Measurements from ENCODE around the gene TMEM86A. TPM values are rescaled to one million over a fixed set of nuclear protein-coding genes. Genes with fewer than 3 reads are reported as not detected.

TMEM86A gene
- total and polyA plus RNA-seq, 2 experiments from 2014 or later = 1.7 to 5.2 TPM

DNA sequence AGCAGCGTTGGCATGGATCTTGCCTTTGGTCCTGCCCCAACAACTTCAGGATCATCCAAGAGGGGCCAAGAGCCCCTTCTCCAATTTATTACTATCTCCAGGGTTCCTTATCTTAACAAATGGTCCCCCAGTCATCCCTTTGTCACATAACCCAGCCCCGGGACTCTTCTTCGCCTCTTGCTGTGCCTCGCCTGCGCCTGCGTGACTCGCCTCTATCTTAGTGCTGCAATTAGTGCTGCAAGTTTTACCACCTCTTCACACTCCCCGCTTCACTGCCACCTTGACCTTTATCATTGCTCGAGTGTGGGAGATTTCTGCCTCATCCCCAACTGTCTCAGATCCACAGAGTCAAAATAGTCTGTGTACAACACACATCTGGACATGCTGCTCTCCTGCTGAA, 31.4 kb downstream of the TMEM86A start:
- no peak overlapping the region for H3K4me3 ChIP-seq
- no peaks in the 10 kb centered on the region for H4K20me1 ChIP-seq (ENCODE audit: insufficient read depth, poor library complexity, severe bottlenecking)
- no peaks in the 10 kb centered on the region for H3K9me3 ChIP-seq (ENCODE audit: low read depth)
- no peak for DNase-seq (ENCODE audit: low spot score)
- no peak overlapping the region for H2AFZ ChIP-seq
- no peaks in the 10 kb centered on the region for H3K27me3 ChIP-seq
- no peak overlapping the region for H3K4me2 ChIP-seq
- no peaks in the 10 kb centered on the region for H3K9me2 ChIP-seq (replicated peaks; ENCODE audit: insufficient read depth)
- no peaks in the 10 kb centered on the region for H3K79me2 ChIP-seq
- no peaks in the 10 kb centered on the region for H3K36me3 ChIP-seq (replicated peaks; ENCODE audit: insufficient read depth, low read depth)
- 93% methylated on average over 9 of the region's 9 CpGs for WGBS (ENCODE audit: low lambda C conversion rate, missing lambda C conversion rate)
- no peaks in the 10 kb centered on the region for H3K4me1 ChIP-seq (ENCODE audit: insufficient read depth)
- TF ChIP-seq, protein P1, sequence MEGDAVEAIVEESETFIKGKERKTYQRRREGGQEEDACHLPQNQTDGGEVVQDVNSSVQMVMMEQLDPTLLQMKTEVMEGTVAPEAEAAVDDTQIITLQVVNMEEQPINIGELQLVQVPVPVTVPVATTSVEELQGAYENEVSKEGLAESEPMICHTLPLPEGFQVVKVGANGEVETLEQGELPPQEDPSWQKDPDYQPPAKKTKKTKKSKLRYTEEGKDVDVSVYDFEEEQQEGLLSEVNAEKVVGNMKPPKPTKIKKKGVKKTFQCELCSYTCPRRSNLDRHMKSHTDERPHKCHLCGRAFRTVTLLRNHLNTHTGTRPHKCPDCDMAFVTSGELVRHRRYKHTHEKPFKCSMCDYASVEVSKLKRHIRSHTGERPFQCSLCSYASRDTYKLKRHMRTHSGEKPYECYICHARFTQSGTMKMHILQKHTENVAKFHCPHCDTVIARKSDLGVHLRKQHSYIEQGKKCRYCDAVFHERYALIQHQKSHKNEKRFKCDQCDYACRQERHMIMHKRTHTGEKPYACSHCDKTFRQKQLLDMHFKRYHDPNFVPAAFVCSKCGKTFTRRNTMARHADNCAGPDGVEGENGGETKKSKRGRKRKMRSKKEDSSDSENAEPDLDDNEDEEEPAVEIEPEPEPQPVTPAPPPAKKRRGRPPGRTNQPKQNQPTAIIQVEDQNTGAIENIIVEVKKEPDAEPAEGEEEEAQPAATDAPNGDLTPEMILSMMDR (IDR thresholded peaks at IDR 0.05; ENCODE audit: poor library complexity) = no peak
- TF ChIP-seq EZH2phosphoT487 (IDR thresholded peaks at IDR 0.05; ENCODE audit: low read depth, severe bottlenecking, unreplicated experiment) (no peak), EZH2 (IDR thresholded peaks at IDR 0.05; ENCODE audit: borderline replicate concordance) (no peak)
- H3K27ac ChIP-seq = no peak overlapping the region

DNA sequence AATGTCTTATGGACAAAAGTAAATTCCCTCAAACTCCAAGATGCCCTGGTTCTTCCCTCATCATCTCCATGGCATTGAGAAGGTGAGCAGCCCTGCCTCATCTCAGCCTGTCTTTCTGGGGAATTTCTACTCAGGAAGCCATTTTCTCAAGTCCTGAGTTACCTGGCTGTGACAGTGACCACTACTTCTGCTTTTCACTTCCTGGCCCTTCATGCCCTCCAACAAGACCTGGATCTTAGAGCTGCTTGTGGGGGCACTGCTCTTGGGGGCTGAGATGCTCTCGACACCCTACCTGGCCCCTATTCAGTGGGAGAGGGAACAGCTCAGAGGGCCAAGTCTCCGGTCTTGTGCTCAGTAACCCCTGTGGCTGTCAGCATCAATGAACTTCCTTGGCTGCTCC, 32.9 kb downstream of the TMEM86A start:
- TF ChIP-seq, protein P1 (IDR thresholded peaks at IDR 0.05; ENCODE audit: poor library complexity) = no peak
- TF ChIP-seq EZH2 (IDR thresholded peaks at IDR 0.05; ENCODE audit: borderline replicate concordance) (no peak), EZH2phosphoT487 (IDR thresholded peaks at IDR 0.05; ENCODE audit: low read depth, severe bottlenecking, unreplicated experiment) (no peak)

DNA sequence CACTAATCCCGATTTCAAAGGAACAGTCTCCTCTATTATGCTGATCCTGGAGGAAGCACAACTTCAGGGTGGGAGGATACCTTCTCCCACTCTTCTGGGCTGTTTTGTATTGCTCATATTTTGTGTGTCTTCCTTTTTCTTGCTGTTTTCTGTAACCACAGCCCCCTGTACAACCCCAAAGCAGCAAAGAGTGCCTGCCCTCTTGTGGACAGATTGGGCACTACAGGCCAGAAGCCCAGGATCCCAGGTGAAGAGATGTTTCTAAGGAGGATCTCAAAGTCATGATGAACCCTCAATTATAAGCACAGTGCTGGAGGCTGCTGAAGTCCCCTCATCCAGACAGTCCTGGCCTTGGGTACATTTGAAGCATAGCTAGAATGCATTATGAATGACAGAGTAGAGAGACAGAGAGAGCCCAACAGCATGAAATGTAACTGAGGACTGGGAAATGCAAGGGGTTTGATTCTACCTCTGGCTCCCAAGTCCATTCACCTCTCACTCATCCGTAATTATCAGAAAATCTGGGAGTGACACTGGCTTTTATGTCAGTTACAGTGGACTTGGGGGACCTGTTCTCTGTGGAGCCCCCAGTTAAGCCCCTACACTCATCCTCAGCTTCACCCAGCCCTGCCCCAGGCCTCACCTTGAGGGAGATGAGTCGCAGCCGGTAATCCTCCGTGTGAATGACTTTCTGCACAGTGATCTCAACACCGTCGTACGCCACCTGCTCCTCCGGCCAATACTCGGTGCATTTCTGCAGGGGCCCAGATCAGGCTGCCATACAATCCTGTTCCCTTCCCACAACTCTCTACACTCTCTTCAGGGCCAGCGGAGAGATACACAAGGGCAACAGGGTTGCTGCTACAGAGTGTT, 33.6 kb downstream of the TMEM86A start:
- DNase-seq (ENCODE audit: low spot score) = peak; percentile 54
- H2AFZ ChIP-seq = no peak overlapping the region
- WGBS (ENCODE audit: low lambda C conversion rate, missing lambda C conversion rate) = 72% methylated on average over 11 of the region's 11 CpGs

More for the DNA sequence above, 32.9 kb downstream of the TMEM86A start:
- H3K27me3 ChIP-seq = no peaks in the 10 kb centered on the region
- H3K4me1 ChIP-seq (ENCODE audit: insufficient read depth) = no peaks in the 10 kb centered on the region
- no peak overlapping the region for H3K27ac ChIP-seq
- H3K36me3 ChIP-seq (replicated peaks; ENCODE audit: insufficient read depth, low read depth) = no peaks in the 10 kb centered on the region
- DNase-seq (ENCODE audit: low spot score) = no peak
- no peak overlapping the region for H3K4me2 ChIP-seq
- no peaks in the 10 kb centered on the region for H3K9me3 ChIP-seq (ENCODE audit: low read depth)
- H3K79me2 ChIP-seq = no peaks in the 10 kb centered on the region
- no peak overlapping the region for H3K4me3 ChIP-seq
- H4K20me1 ChIP-seq (ENCODE audit: insufficient read depth, poor library complexity, severe bottlenecking) = no peaks in the 10 kb centered on the region
- H2AFZ ChIP-seq = no peak overlapping the region
- WGBS (ENCODE audit: low lambda C conversion rate, missing lambda C conversion rate) = 89% methylated on average over 2 of the region's 2 CpGs
- no peaks in the 10 kb centered on the region for H3K9me2 ChIP-seq (replicated peaks; ENCODE audit: insufficient read depth)

More for the DNA sequence above, 33.6 kb downstream of the TMEM86A start:
- Histone ChIP-seq H3K9me3 (ENCODE audit: low read depth) (no peaks in the 10 kb centered on the region), H3K27me3 (no peaks in the 10 kb centered on the region), H3K4me2 (no peak overlapping the region), H3K79me2 (no peaks in the 10 kb centered on the region), H3K36me3 (replicated peaks; ENCODE audit: insufficient read depth, low read depth) (no peaks in the 10 kb centered on the region), H3K4me3 (no peak overlapping the region), H3K9me2 (replicated peaks; ENCODE audit: insufficient read depth) (no peaks in the 10 kb centered on the region), H4K20me1 (ENCODE audit: insufficient read depth, poor library complexity, severe bottlenecking) (no peaks in the 10 kb centered on the region), H3K4me1 (ENCODE audit: insufficient read depth) (no peaks in the 10 kb centered on the region), H3K27ac (no peak overlapping the region)
- TF ChIP-seq, protein P1 (IDR thresholded peaks at IDR 0.05; ENCODE audit: poor library complexity) = peak; percentile 97
- TF ChIP-seq EZH2phosphoT487 (IDR thresholded peaks at IDR 0.05; ENCODE audit: low read depth, severe bottlenecking, unreplicated experiment) (no peak), EZH2 (IDR thresholded peaks at IDR 0.05; ENCODE audit: borderline replicate concordance) (no peak)
